Neural crest cell (in vitro differentiated cells): ENCODE data around the gene CCDC78. TPM values are rescaled to one million over a fixed set of nuclear protein-coding genes. Genes with fewer than 3 reads are reported as not detected.

Source experiments
- DNase-seq: peaks from one replicate; pipeline ENCODE4 v3.0.0; 2021; ENCODE audit warnings: low read depth, mixed read lengths, low spot score
- H3K27ac Mint-ChIP-seq: one replicate; pipeline ENCODE4 v1.8.0; 2021; ENCODE audit warnings: mild to moderate bottlenecking, mixed read lengths; ENCODE audit not compliant: unreplicated experiment
- H3K27me3 Mint-ChIP-seq: 2 replicates; pipeline ENCODE4 v1.8.0; 2021; ENCODE audit warnings: low read depth, mild to moderate bottlenecking, mixed read lengths
- H3K36me3 Mint-ChIP-seq: 2 replicates; pipeline ENCODE4 v1.8.0; 2021; ENCODE audit warnings: low read depth, mild to moderate bottlenecking, mixed read lengths
- H3K4me1 Mint-ChIP-seq: 2 replicates; pipeline ENCODE4 v1.8.0; 2021; ENCODE audit warnings: mixed read lengths
- H3K4me3 Mint-ChIP-seq: one replicate; pipeline ENCODE4 v1.8.0; 2021; ENCODE audit warnings: mild to moderate bottlenecking, mixed read lengths
- H3K9me3 Mint-ChIP-seq: 2 replicates; pipeline ENCODE4 v1.8.0; 2021; ENCODE audit warnings: mixed read lengths
- CTCF ChIP-seq: fragments of 200-600 bp; sonication (generic); conservative IDR thresholded peaks from 2 replicates; pipeline ENCODE4 v1.5.0; 2021; ENCODE audit warnings: antibody characterized with exemption, mild to moderate bottlenecking
- total RNA-seq: library from RNA; stranded (reverse); gene quantifications from 2 replicates; pipeline ENCODE4 v1.2.1, GENCODE V29; 2021

Gene CCDC78
- total RNA-seq, 1 donor from 2014 or later, result 7.0 TPM

GRCh38 chr16:734208-734980 is 8.2 kb upstream of the CCDC78 start:
- H3K9me3 Mint-ChIP-seq, result no peaks in the 10 kb centered on the region
- DNase-seq, result no peak
- H3K36me3 Mint-ChIP-seq, result no peaks in the 10 kb centered on the region
- no peaks in the 10 kb centered on the region for H3K4me1 Mint-ChIP-seq
- H3K27me3 Mint-ChIP-seq, result no peaks in the 10 kb centered on the region
- H3K4me3 Mint-ChIP-seq, result no peak overlapping the region
- H3K27ac Mint-ChIP-seq, result no peak overlapping the region
- no peak for TF ChIP-seq CTCF

- Mint-ChIP-seq H3K9me3 (no peaks in the 10 kb centered on the region), H3K27ac (no peak overlapping the region), H3K36me3 (no peaks in the 10 kb centered on the region), H3K27me3 (no peaks in the 10 kb centered on the region), H3K4me3 (no peak overlapping the region), H3K4me1 (no peaks in the 10 kb centered on the region)
- peak; percentile 23 for DNase-seq
- TF ChIP-seq CTCF, result peak; percentile 40
Observed at GRCh38 chr16:733382-734207, 7.4 kb upstream of the CCDC78 start.

- Mint-ChIP-seq H3K4me3 (no peak overlapping the region), H3K4me1 (no peaks in the 10 kb centered on the region), H3K27ac (no peak overlapping the region), H3K9me3 (no peaks in the 10 kb centered on the region), H3K36me3 (no peaks in the 10 kb centered on the region), H3K27me3 (no peaks in the 10 kb centered on the region)
- DNase-seq, result no peak
- TF ChIP-seq CTCF, result no peak
Observed at GRCh38 chr16:732936-733335, 6.7 kb upstream of the CCDC78 start.

GRCh38 chr16:732332-732731 is 6.1 kb upstream of the CCDC78 start:
- Mint-ChIP-seq H3K9me3 (no peaks in the 10 kb centered on the region), H3K27me3 (no peaks in the 10 kb centered on the region), H3K36me3 (no peaks in the 10 kb centered on the region), H3K27ac (no peak overlapping the region), H3K4me1 (no peaks in the 10 kb centered on the region), H3K4me3 (no peak overlapping the region)
- DNase-seq, result no peak
- no peak for TF ChIP-seq CTCF

GRCh38 chr16:730666-731509 is 4.6 kb upstream of the CCDC78 start:
- Mint-ChIP-seq H3K27me3 (peaks cover 4% of the 10 kb centered on the region), H3K4me1 (no peaks in the 10 kb centered on the region), H3K27ac (no peak overlapping the region), H3K9me3 (no peaks in the 10 kb centered on the region), H3K4me3 (no peak overlapping the region), H3K36me3 (no peaks in the 10 kb centered on the region)
- no peak for TF ChIP-seq CTCF
- no peak for DNase-seq
